HCT116 (cell line): Measurements from ENCODE around the gene RBM47. TPM values are rescaled to one million over a fixed set of nuclear protein-coding genes. Genes with fewer than 3 reads are reported as not detected.
A peak's percentile ranks its signal among the peaks of the same experiment; 100 is the strongest.
"Not testable (repeated sequence)": the region's sequence is repeated elsewhere in the genome, so short reads cannot be mapped to it uniquely, and the experiment has no call there.

Experiments used
- ATAC-seq: fragments of 200-7000 bp; cut with Tn5 transposase; 2 replicates; pipeline ENCODE4 v1.9.1; 2020; ENCODE audit warnings: mild to moderate bottlenecking, moderate library complexity
- BruUV-seq: library from RNA; stranded (reverse); fragments of 400-500 nt; replicated peaks from 2 replicates; lab custom pipeline; 2021; lab: Mats Ljungman, UMichigan
- CTCF ChIA-PET: fragments of 300-600 bp; sonication (Branson Sonifier 250); formaldehyde crosslinking; loops from one replicate; lab custom pipeline; 2021; ENCODE audit warnings: antibody characterized with exemption; lab: Charles Lee
- POLR2A ChIA-PET: fragments of 300-600, 350-600 bp; sonication (Branson Sonifier 250); formaldehyde crosslinking; loops from one replicate; lab custom pipeline; 2021; ENCODE audit warnings: antibody characterized with exemption; lab: Charles Lee
- RAD21 ChIA-PET, 2 experiments: fragments of 300-600 bp; sonication (Branson Sonifier 250); formaldehyde crosslinking; loops; one replicate each; lab custom pipeline; 2023; ENCODE audit warnings: low total read pairs in 2 of 2; ENCODE audit not compliant: uncharacterized antibody in 2 of 2, unreplicated experiment in 2 of 2, low non-redundant PET in 1 of 2; lab: Charles Lee
- DNase-seq: peaks from one replicate; pipeline ENCODE4 v3.0.0-alpha.2; 2010; ENCODE audit warnings: low read depth, low spot score
- H2AFZ ChIP-seq: fragments of 200-600 bp; shearing (Covaris generic), sonication (generic); 2 replicates; pipeline ENCODE4 v1.6.1; 2017; ENCODE audit warnings: low read depth, mixed run types, mixed read lengths, antibody characterized with exemption, low read length; ENCODE audit not compliant: poor library complexity, severe bottlenecking
- H3K27ac ChIP-seq: 2 replicates; pipeline ENCODE4 v1.5.1; 2012; ENCODE audit warnings: low read depth, low read length
- H3K27me3 ChIP-seq: fragments of 200-600 bp; sonication (generic); 2 replicates; pipeline ENCODE4 v1.6.1; 2016; ENCODE audit warnings: mixed run types, low read length, mixed read lengths; ENCODE audit not compliant: insufficient read depth
- H3K36me3 ChIP-seq, 2 experiments: fragments of 200-500 bp in 1 of 2; fragments of 200-600 bp in 1 of 2; sonication (Bioruptor generic) in 1 of 2; sonication (generic) in 1 of 2; 2 replicates each; pipeline versions ENCODE4 v1.5.1 to v1.6.1; 2014 to 2016; ENCODE audit warnings: low read length in 2 of 2, inconsistent platforms in 1 of 2, mixed read lengths in 1 of 2, mixed run types in 1 of 2; ENCODE audit not compliant: insufficient read depth in 2 of 2, control insufficient read depth in 1 of 2
- H3K4me1 ChIP-seq, 2 experiments: fragments of 200-600 bp in 1 of 2; sonication (generic) in 1 of 2; 2 replicates each; pipeline versions ENCODE4 v1.5.1 to v1.6.1; 2012 to 2017; ENCODE audit warnings: low read length in 2 of 2, inconsistent platforms in 1 of 2, mild to moderate bottlenecking in 1 of 2, mixed read lengths in 1 of 2, mixed run types in 1 of 2, moderate library complexity in 1 of 2; ENCODE audit not compliant: insufficient read depth in 2 of 2, control insufficient read depth in 1 of 2
- H3K4me2 ChIP-seq: fragments of 200-600 bp; sonication (generic); 2 replicates; pipeline ENCODE4 v1.6.1; 2017; ENCODE audit warnings: mixed run types, low read length, mixed read lengths
- H3K4me3 ChIP-seq, 2 experiments: fragments of 200-600 bp in 1 of 2; sonication (generic) in 1 of 2; replicated peaks in 1 of 2; 2 replicates each; pipeline ENCODE4 v1.5.1; 2011 to 2016; ENCODE audit warnings: low read length in 2 of 2, control low read depth in 1 of 2, low read depth in 1 of 2, mild to moderate bottlenecking in 1 of 2, mixed read lengths in 1 of 2, mixed run types in 1 of 2
- H3K79me2 ChIP-seq: fragments of 200-600 bp; sonication (generic); 2 replicates; pipeline ENCODE4 v1.6.1; 2017; ENCODE audit warnings: mild to moderate bottlenecking, mixed run types, low read length, moderate library complexity, mixed read lengths; ENCODE audit not compliant: insufficient read depth
- H3K9ac ChIP-seq: fragments of 200-600 bp; sonication (generic); 2 replicates; pipeline ENCODE4 v1.6.1; 2016; ENCODE audit warnings: low read length, mixed read lengths
- H3K9me2 ChIP-seq: fragments of 200-600 bp; sonication (generic), shearing (Covaris generic); 2 replicates; pipeline ENCODE4 v1.6.1; 2017; ENCODE audit warnings: mixed run types, mild to moderate bottlenecking, moderate library complexity; ENCODE audit not compliant: insufficient read depth
- H3K9me3 ChIP-seq, 2 experiments: fragments of 200-500 bp in 1 of 2; fragments of 200-600 bp in 1 of 2; sonication (Bioruptor generic) in 1 of 2; sonication (generic) in 1 of 2; 2 replicates each; pipeline ENCODE4 v1.6.1; 2014 to 2017; ENCODE audit warnings: low read length in 2 of 2, mixed read lengths in 2 of 2, inconsistent platforms in 1 of 2, low read depth in 1 of 2, mild to moderate bottlenecking in 1 of 2, mixed run types in 1 of 2, moderate library complexity in 1 of 2; ENCODE audit not compliant: control insufficient read depth in 1 of 2, insufficient read depth in 1 of 2
- H4K20me1 ChIP-seq: fragments of 200-600 bp; sonication (generic), shearing (Covaris generic); 2 replicates; pipeline ENCODE4 v1.6.1; 2017; ENCODE audit warnings: mixed run types, mild to moderate bottlenecking, moderate library complexity; ENCODE audit not compliant: insufficient read depth
- CBX3 ChIP-seq: IDR thresholded peaks from 2 replicates; pipeline ENCODE4 v1.6.1; 2012; ENCODE audit warnings: low read depth
- EGR1 ChIP-seq: IDR thresholded peaks from 2 replicates; pipeline ENCODE4 v1.6.1; 2012; ENCODE audit warnings: low read depth
- EZH2 ChIP-seq: fragments of 200-600 bp; sonication (generic); IDR thresholded peaks from 2 replicates; pipeline ENCODE4 v1.6.1; 2017; ENCODE audit warnings: antibody characterized with exemption, mixed run types
- EZH2phosphoT487 ChIP-seq: fragments of 200-600 bp; IDR thresholded peaks from 2 replicates; pipeline ENCODE4 v1.6.1; 2018; ENCODE audit warnings: antibody characterized with exemption, borderline replicate concordance
- FOSL1 ChIP-seq: IDR thresholded peaks from 2 replicates; pipeline ENCODE4 v1.6.1; 2012; ENCODE audit warnings: low read depth
- POLR2A ChIP-seq: IDR thresholded peaks from 2 replicates; pipeline ENCODE4 v1.7.0; 2011; ENCODE audit warnings: borderline replicate concordance; ENCODE audit not compliant: insufficient read depth, insufficient read length; ENCODE audit errors: extremely low read depth
- RAD21 ChIP-seq: IDR thresholded peaks from 2 replicates; pipeline ENCODE4 v1.6.1; 2012; ENCODE audit warnings: low read depth, mild to moderate bottlenecking
- SP1 ChIP-seq: IDR thresholded peaks from 2 replicates; pipeline ENCODE4 v1.6.1; 2012; ENCODE audit warnings: low read depth
- TCF7L2 ChIP-seq: IDR thresholded peaks from 2 replicates; pipeline ENCODE4 v1.7.0; 2011; ENCODE audit warnings: borderline replicate concordance, inconsistent platforms; ENCODE audit not compliant: insufficient read depth, insufficient read length; ENCODE audit errors: extremely low read depth
- ZFX ChIP-seq: fragments of 450-650 bp; IDR thresholded peaks from 2 replicates; pipeline ENCODE4 v1.6.1; 2017
- ZNF274 ChIP-seq: fragments of 200-500 bp; sonication (Bioruptor generic); IDR thresholded peaks from 2 replicates; pipeline ENCODE4 v1.6.1; 2014; ENCODE audit warnings: mild to moderate bottlenecking, low read depth, low read length, inconsistent platforms
- intact Hi-C: fragments of 100-400 bp; cut with micrococcal nuclease; formaldehyde crosslinking; loops from 2 replicates; pipeline ENCODE4 v1.10.0; 2022
- total RNA-seq: library from RNA; stranded (reverse); gene quantifications from one replicate; pipeline ENCODE4 v1.2.1, GENCODE V29; 2021; ENCODE audit not compliant: unreplicated experiment
- TF ChIP-seq, protein P1 (sequence below): IDR thresholded peaks from 2 replicates; pipeline ENCODE4 v1.6.1; 2012
- TF ChIP-seq, protein P2 (sequence below): IDR thresholded peaks from 2 replicates; pipeline ENCODE4 v1.6.1; 2012
- TF ChIP-seq, protein P3 (sequence below), 3 experiments: fragments of 200-600 bp in 1 of 3; sonication (generic) in 1 of 3; IDR thresholded peaks in 2 of 3; conservative IDR thresholded peaks in 1 of 3; 2 replicates each; pipeline ENCODE4 v1.5.1; 2012 to 2017; ENCODE audit warnings: low read depth in 2 of 3, low read length in 2 of 3, antibody characterized with exemption in 1 of 3, borderline replicate concordance in 1 of 3, control low read depth in 1 of 3, mild to moderate bottlenecking in 1 of 3, mixed read lengths in 1 of 3, mixed run types in 1 of 3, moderate library complexity in 1 of 3; ENCODE audit not compliant: insufficient read depth in 1 of 3

Gene RBM47
- total RNA-seq, 1 experiment from 2014 or later: 22.2 TPM

DNA sequence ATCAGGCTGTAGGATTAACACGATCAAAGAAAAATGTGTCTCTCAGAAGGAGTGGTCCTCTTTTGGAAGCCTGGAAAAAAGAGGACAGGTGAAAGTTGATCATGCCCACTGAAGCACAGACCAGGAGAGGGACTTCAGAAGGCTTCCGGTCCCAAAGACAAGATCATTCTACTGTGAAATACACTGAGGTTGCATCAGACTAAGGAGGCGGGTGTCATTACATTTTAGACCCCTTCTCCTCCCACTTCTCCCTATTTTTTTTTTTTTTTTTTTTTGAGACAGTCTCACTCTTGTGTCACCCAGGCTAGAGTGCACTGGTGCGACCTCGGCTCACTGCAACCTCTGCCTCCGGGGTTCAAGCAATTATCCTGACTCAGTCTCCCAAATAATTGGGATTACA is 67.5 kb downstream of the RBM47 start:
- Histone ChIP-seq H3K4me2 (peak overlapping the region; percentile 74), H3K27me3 (no peaks in the 10 kb centered on the region), H4K20me1 (no peaks in the 10 kb centered on the region), H3K27ac (peak overlapping the region; percentile 49; the same call in 1 of the 2 replicates), H3K4me3 (peak overlapping the region in 1 of 2 experiments; percentile 30; a peak in 2 of 4 replicates), H3K9me2 (no peaks in the 10 kb centered on the region), H2AFZ (no peak overlapping the region), H3K79me2 (no peaks in the 10 kb centered on the region), H3K9ac (peak overlapping the region; percentile 47; the same call in 1 of the 2 replicates), H3K36me3 (no peaks in the 10 kb centered on the region), H3K4me1 (peaks cover 51 to 64% of the 10 kb centered on the region in 2 experiments), H3K9me3 (no peaks in the 10 kb centered on the region)
- RAD21 ChIA-PET: no interaction called here
- intact Hi-C loops: loop anchor here (5.0 kb wide), 1 partner anchor 70 kb away; no protein-coding TSS in a partner anchor
- CTCF ChIA-PET: no interaction called here
- POLR2A ChIA-PET: no interaction called here
- no peak for ATAC-seq
- no peak for DNase-seq
- TF ChIP-seq, protein P1, sequence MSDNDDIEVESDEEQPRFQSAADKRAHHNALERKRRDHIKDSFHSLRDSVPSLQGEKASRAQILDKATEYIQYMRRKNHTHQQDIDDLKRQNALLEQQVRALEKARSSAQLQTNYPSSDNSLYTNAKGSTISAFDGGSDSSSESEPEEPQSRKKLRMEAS: no peak
- TF ChIP-seq EZH2phosphoT487 (no peak), TCF7L2 (no peak), CBX3 (no peak), ZNF274 (no peak), ZFX (no peak), POLR2A (no peak), RAD21 (no peak), FOSL1 (no peak), EGR1 (no peak), SP1 (no peak), EZH2 (no peak)
- TF ChIP-seq, protein P2, sequence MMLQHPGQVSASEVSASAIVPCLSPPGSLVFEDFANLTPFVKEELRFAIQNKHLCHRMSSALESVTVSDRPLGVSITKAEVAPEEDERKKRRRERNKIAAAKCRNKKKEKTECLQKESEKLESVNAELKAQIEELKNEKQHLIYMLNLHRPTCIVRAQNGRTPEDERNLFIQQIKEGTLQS: no peak
- TF ChIP-seq, protein P3, sequence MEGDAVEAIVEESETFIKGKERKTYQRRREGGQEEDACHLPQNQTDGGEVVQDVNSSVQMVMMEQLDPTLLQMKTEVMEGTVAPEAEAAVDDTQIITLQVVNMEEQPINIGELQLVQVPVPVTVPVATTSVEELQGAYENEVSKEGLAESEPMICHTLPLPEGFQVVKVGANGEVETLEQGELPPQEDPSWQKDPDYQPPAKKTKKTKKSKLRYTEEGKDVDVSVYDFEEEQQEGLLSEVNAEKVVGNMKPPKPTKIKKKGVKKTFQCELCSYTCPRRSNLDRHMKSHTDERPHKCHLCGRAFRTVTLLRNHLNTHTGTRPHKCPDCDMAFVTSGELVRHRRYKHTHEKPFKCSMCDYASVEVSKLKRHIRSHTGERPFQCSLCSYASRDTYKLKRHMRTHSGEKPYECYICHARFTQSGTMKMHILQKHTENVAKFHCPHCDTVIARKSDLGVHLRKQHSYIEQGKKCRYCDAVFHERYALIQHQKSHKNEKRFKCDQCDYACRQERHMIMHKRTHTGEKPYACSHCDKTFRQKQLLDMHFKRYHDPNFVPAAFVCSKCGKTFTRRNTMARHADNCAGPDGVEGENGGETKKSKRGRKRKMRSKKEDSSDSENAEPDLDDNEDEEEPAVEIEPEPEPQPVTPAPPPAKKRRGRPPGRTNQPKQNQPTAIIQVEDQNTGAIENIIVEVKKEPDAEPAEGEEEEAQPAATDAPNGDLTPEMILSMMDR (IDR thresholded peaks at IDR 0.05 in 2 of 3, conservative IDR thresholded peaks at IDR 0.05 in 1 of 3; ENCODE audit: borderline replicate concordance in 1 of 3, insufficient read depth in 1 of 3, low read depth in 2 of 3, low read length in 2 of 3): no peak
- no TSS peak for BruUV-seq

DNA sequence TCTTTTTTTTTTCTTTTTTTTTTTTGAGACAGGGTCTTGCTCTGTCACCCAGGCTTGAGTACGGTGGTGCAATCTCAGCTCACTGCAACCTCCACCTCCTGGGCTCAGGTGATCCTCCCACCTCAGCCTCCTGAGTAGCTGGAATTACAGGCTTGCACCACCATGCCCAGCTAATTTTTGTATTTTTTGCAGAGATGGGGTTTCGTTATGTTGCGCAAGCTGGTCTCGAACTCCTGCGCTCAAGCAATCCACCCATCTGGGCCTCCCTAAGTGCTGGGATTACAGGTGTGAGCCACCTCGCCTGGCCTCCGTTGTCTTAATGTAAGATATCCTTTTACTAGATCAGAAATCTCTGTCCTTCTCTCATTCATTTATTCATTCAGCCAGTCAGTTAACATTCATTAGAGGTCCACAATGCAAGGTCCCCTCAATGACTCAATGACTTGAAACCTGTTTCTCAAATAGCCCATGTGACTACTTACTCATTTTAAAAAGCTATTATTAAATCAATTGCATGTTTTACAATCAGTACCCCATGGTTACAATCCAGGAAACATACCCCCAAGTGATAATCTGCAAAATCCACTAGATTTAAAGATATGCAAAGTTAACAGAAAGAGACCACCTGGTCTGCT is 68.0 kb downstream of the RBM47 start:
- H3K4me1 ChIP-seq: peaks cover 51 to 64% of the 10 kb centered on the region in 2 experiments
- POLR2A ChIA-PET, H3K36me3 ChIP-seq, H3K79me2 ChIP-seq, H2AFZ ChIP-seq, CTCF ChIA-PET, H3K9me3 ChIP-seq, H3K4me3 ChIP-seq, DNase-seq, BruUV-seq, RAD21 ChIA-PET, ATAC-seq, H3K27me3 ChIP-seq, H4K20me1 ChIP-seq, H3K9me2 ChIP-seq: not testable (repeated sequence)
- H3K4me2 ChIP-seq: peak overlapping the region; percentile 74
- intact Hi-C loops: loop anchor here (5.0 kb wide), 1 partner anchor 71 kb away; no protein-coding TSS in a partner anchor
- H3K9ac ChIP-seq: 0 out of 2 replicates have a peak overlapping the region, but pooled peaks have one; percentile 47
- peak overlapping the region; percentile 49; the same call in 1 of the 2 replicates for H3K27ac ChIP-seq
